Natural killer cell (primary cell): ENCODE data around the gene DHFR. TPM values are rescaled to one million over a fixed set of nuclear protein-coding genes. Genes with fewer than 3 reads are reported as not detected.

ENCODE experiments used
- ATAC-seq, 3 donors: fragments of 150-1000 bp in 2 of 3; fragments of 200-7000 bp in 1 of 3; cut with Tn5 transposase; 1 replicate in 1 of 3; 2 replicates in 2 of 3; pipeline ENCODE4 v1.10.0; 2021; ENCODE audit warnings: mild to moderate bottlenecking in 2 of 3, moderate library complexity in 2 of 3
- DNase-seq, 2 donors: peaks; one replicate each; pipeline versions ENCODE4 v3.0.0 to v3.0.0-alpha.2; 2013 to 2021; ENCODE audit warnings: mixed read lengths in 1 of 2
- H3K27ac ChIP-seq: one replicate; pipeline ENCODE4 v1.5.1; 2013; ENCODE audit warnings: mild to moderate bottlenecking, low read length
- H3K27me3 ChIP-seq: one replicate; pipeline ENCODE4 v1.6.1; 2013; ENCODE audit warnings: low read length; ENCODE audit not compliant: control insufficient read depth, insufficient read depth
- H3K36me3 ChIP-seq: one replicate; pipeline ENCODE4 v1.6.1; 2013; ENCODE audit warnings: low read length; ENCODE audit not compliant: control insufficient read depth, insufficient read depth
- H3K4me1 ChIP-seq: one replicate; pipeline ENCODE4 v1.6.1; 2013; ENCODE audit warnings: low read length; ENCODE audit not compliant: control insufficient read depth, insufficient read depth
- H3K4me3 ChIP-seq: one replicate; pipeline ENCODE4 v1.5.1; 2013; ENCODE audit warnings: low read length
- H3K9me3 ChIP-seq: one replicate; pipeline ENCODE4 v1.6.1; 2013; ENCODE audit warnings: low read length; ENCODE audit not compliant: control insufficient read depth, insufficient read depth
- H3K27ac Mint-ChIP-seq, 2 donors: one replicate each; pipeline ENCODE4 v1.8.0; 2022; ENCODE audit warnings: mild to moderate bottlenecking in 2 of 2, mixed read lengths in 2 of 2, moderate library complexity in 1 of 2
- H3K27me3 Mint-ChIP-seq, 2 donors: one replicate each; pipeline ENCODE4 v1.8.0; 2022; ENCODE audit warnings: low read depth in 2 of 2, mixed read lengths in 2 of 2
- H3K36me3 Mint-ChIP-seq: one replicate; pipeline ENCODE4 v1.8.0; 2022; ENCODE audit warnings: mixed read lengths
- H3K4me1 Mint-ChIP-seq, 2 donors: one replicate each; pipeline ENCODE4 v1.8.0; 2022; ENCODE audit warnings: mixed read lengths in 2 of 2
- H3K4me3 Mint-ChIP-seq: one replicate; pipeline ENCODE4 v1.8.0; 2022; ENCODE audit warnings: mild to moderate bottlenecking, moderate library complexity, mixed read lengths
- H3K9me3 Mint-ChIP-seq, 2 donors: one replicate each; pipeline ENCODE4 v1.8.0; 2022; ENCODE audit warnings: mixed read lengths in 2 of 2
- whole genome bisulfite sequencing: methylation state at CpG from one replicate; pipeline ENCODE4 v1.1.7; 2013; ENCODE audit warnings: missing lambda C conversion rate; ENCODE audit not compliant: insufficient coverage; 5-methylcytosine and 5-hydroxymethylcytosine counted together
- intact Hi-C: fragments of 100-400 bp; cut with micrococcal nuclease; formaldehyde crosslinking; loops from one replicate; pipeline ENCODE4 v1.14.2; 2022
- total RNA-seq, 4 donors: library from RNA; stranded (reverse); fragments of 120-200 nt in 1 of 4; gene quantifications; one replicate each; pipeline versions ENCODE4 v1.2.3 to v1.2.4, GENCODE V29; 2013 to 2022
- TF ChIP-seq, protein P1 (sequence below): fragments of 200-600 bp; IDR thresholded peaks from one replicate; pipeline ENCODE4 v1.8.0; 2022; ENCODE audit warnings: antibody characterized with exemption

The DHFR gene
- total RNA-seq, 3 donors from 2014 or later (not counting 1 experiment from before 2014, with no cell fraction given) = 8.8 to 14.3 (median 12.0) TPM

DNA sequence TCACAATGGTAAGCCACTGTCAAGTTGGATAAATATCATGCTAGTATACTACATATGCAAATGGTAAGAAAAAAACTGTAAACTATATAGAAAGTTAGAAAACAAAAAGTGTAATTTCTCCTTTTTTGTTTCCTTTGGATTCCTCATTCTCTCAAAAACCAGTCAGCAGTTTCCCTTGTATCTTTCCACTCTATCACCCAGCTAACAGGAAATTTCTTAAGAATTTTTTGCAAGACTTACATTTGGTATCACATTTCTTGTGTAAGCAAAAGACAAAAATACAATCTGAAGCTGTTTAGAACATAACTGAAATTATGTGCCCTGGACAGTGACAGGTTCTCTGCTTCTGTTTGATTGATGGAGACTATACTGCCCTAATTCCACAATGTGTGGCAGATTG, 25.5 kb downstream of the DHFR start:
- H3K4me1 ChIP-seq = no peaks in the 10 kb centered on the region
- no peaks in the 10 kb centered on the region for H3K9me3 ChIP-seq
- peaks cover 14% of the 10 kb centered on the region for H3K36me3 ChIP-seq
- intact Hi-C loops = no loop called here
- DNase-seq (no peak), ATAC-seq (no peak)
- Mint-ChIP-seq H3K27me3 (no peaks in the 10 kb centered on the region), H3K27ac (no peak overlapping the region), H3K36me3 (no peaks in the 10 kb centered on the region), H3K4me1 (no peaks in the 10 kb centered on the region), H3K4me3 (no peak overlapping the region), H3K9me3 (no peaks in the 10 kb centered on the region)
- H3K27me3 ChIP-seq = no peaks in the 10 kb centered on the region
- TF ChIP-seq, protein P1, sequence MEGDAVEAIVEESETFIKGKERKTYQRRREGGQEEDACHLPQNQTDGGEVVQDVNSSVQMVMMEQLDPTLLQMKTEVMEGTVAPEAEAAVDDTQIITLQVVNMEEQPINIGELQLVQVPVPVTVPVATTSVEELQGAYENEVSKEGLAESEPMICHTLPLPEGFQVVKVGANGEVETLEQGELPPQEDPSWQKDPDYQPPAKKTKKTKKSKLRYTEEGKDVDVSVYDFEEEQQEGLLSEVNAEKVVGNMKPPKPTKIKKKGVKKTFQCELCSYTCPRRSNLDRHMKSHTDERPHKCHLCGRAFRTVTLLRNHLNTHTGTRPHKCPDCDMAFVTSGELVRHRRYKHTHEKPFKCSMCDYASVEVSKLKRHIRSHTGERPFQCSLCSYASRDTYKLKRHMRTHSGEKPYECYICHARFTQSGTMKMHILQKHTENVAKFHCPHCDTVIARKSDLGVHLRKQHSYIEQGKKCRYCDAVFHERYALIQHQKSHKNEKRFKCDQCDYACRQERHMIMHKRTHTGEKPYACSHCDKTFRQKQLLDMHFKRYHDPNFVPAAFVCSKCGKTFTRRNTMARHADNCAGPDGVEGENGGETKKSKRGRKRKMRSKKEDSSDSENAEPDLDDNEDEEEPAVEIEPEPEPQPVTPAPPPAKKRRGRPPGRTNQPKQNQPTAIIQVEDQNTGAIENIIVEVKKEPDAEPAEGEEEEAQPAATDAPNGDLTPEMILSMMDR = no peak
- H3K27ac ChIP-seq = no peak overlapping the region
- H3K4me3 ChIP-seq = no peak overlapping the region

DNA sequence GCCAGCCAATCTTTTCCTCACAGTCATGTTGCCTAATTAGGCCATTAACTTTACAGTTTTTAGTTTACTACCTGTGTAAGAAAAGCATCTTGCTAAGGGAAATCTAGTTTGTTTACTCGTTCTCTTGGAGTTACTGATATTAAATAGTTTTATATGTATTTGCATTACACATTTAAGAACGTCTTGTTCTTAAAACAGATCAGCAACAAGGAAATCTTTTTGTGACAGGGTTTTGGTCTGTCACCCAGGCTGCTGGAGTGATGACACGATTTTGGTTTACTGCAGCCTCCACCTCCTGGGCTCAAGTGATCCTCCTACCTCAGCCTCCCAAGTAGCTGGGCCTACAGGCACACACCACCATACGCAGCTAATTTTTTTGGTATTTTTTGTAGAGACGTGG, 29.6 kb downstream of the DHFR start:
- H3K4me1 ChIP-seq = no peaks in the 10 kb centered on the region
- TF ChIP-seq, protein P1 = no peak
- Mint-ChIP-seq H3K4me3 (no peak overlapping the region), H3K27me3 (no peaks in the 10 kb centered on the region), H3K27ac (no peak overlapping the region), H3K9me3 (no peaks in the 10 kb centered on the region), H3K36me3 (no peaks in the 10 kb centered on the region), H3K4me1 (no peaks in the 10 kb centered on the region)
- DNase-seq = no peak
- H3K36me3 ChIP-seq = peaks cover 4% of the 10 kb centered on the region
- no peak for ATAC-seq
- no peak overlapping the region for H3K4me3 ChIP-seq
- WGBS = 100% methylated on average over 3 of the region's 5 CpGs
- no peak overlapping the region for H3K27ac ChIP-seq
- H3K9me3 ChIP-seq = no peaks in the 10 kb centered on the region
- no peaks in the 10 kb centered on the region for H3K27me3 ChIP-seq
- intact Hi-C loops = no loop called here

DNA sequence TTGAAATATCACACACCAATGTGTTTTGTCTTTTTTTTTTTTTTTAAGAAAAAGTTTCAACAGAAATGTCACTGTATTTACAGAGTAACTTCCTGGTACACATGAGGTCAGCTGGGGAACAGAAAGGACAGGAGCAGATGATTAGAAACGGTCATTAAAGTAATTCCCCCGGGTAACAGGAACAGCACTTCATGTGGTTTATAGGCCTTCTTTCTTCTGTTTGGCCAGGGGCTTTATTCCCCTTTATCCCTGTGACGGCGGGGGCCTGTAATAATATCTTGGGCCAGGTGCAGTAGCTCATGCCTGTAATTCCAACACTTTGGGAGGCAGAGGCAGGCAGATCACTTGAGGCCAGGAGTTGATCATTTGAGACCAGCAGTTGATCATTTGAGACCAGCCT, 30.8 kb downstream of the DHFR start:
- H3K27me3 Mint-ChIP-seq = no peaks in the 10 kb centered on the region
- Histone ChIP-seq H3K4me1 (no peaks in the 10 kb centered on the region), H3K36me3 (no peaks in the 10 kb centered on the region), H3K9me3 (no peaks in the 10 kb centered on the region), H3K4me3 (no peak overlapping the region), H3K27ac (no peak overlapping the region), H3K27me3 (no peaks in the 10 kb centered on the region)
- TF ChIP-seq, protein P1 = no peak
- WGBS = 75% methylated on average over 4 of the region's 4 CpGs
- H3K4me1 Mint-ChIP-seq = no peaks in the 10 kb centered on the region
- no peaks in the 10 kb centered on the region for H3K9me3 Mint-ChIP-seq
- H3K36me3 Mint-ChIP-seq = no peaks in the 10 kb centered on the region
- no peak for ATAC-seq
- H3K27ac Mint-ChIP-seq = no peak overlapping the region
- H3K4me3 Mint-ChIP-seq = no peak overlapping the region
- DNase-seq = no peak
- intact Hi-C loops = no loop called here

DNA sequence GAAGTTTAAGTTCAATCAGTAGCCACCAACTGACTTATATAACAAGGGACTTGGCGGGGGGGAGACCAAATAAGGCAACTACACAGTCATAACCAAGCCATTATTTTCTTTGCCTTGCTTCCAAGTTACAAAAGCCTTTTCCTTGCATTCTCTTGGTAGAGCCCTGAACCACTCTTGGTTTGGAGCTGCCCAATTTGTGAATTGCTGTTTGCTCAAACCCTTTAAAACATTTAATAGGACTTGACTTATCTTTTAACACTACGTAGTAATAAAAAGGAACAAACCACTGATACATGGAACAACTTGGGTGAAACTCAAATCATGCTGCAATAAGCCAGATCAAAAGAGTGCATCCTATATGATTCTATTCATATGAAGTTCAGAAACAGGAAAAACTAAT, 32.0 kb downstream of the DHFR start:
- no peaks in the 10 kb centered on the region for H3K36me3 ChIP-seq
- no peak overlapping the region for H3K4me3 ChIP-seq
- Mint-ChIP-seq H3K27me3 (no peaks in the 10 kb centered on the region), H3K27ac (no peak overlapping the region), H3K9me3 (no peaks in the 10 kb centered on the region), H3K36me3 (no peaks in the 10 kb centered on the region), H3K4me3 (no peak overlapping the region), H3K4me1 (no peaks in the 10 kb centered on the region)
- no peaks in the 10 kb centered on the region for H3K4me1 ChIP-seq
- intact Hi-C loops = no loop called here
- ATAC-seq (no peak), DNase-seq (no peak)
- H3K27ac ChIP-seq = no peak overlapping the region
- no peaks in the 10 kb centered on the region for H3K9me3 ChIP-seq
- WGBS = 93% methylated on average over 2 of the region's 2 CpGs
- TF ChIP-seq, protein P1 = no peak
- H3K27me3 ChIP-seq = no peaks in the 10 kb centered on the region
